Lower leg skin (tissue), 4 donors: ENCODE results near the gene IL1RAP. TPM values are rescaled to one million over a fixed set of nuclear protein-coding genes. Genes with fewer than 3 reads are reported as not detected.

Experiments
- DNase-seq, 2 donors: peaks; one replicate each; pipeline ENCODE4 v3.0.0-alpha.2; 2019; ENCODE audit warnings: low spot score in 2 of 2
- H3K4me3 ChIP-seq: fragments of 200-600 bp; sonication (generic); 2 replicates; pipeline ENCODE4 v1.5.1; 2017; ENCODE audit warnings: mild to moderate bottlenecking, low read depth; ENCODE audit not compliant: poor library complexity, severe bottlenecking
- POLR2A ChIP-seq, 2 donors: fragments of 450-650 bp; IDR thresholded peaks; one replicate each; pipeline ENCODE4 v1.6.1; 2016 to 2017; ENCODE audit warnings: antibody characterized with exemption in 2 of 2, mild to moderate bottlenecking in 1 of 2, moderate library complexity in 1 of 2
- WGBS, 2 donors: methylation state at CpG; one replicate each; pipeline ENCODE4 v1.1.5; 2018; 5-methylcytosine and 5-hydroxymethylcytosine counted together
- intact Hi-C: fragments of 100-400 bp; cut with DNase I; formaldehyde crosslinking; loops from one replicate; pipeline ENCODE4 v1.15.0; 2023; ENCODE audit warnings: low total_unique reads
- total RNA-seq, 4 donors: library from RNA; depleted of rRNA; stranded (reverse); fragments of >200 nt; gene quantifications; one replicate each; pipeline ENCODE4 v1.1.0, GENCODE V29; 2016
- TF ChIP-seq, protein P1 (sequence below), 3 donors: fragments of 450-650 bp; IDR thresholded peaks; one replicate each; pipeline ENCODE4 v1.5.1; 2016; ENCODE audit warnings: antibody characterized with exemption in 3 of 3, mild to moderate bottlenecking in 3 of 3, moderate library complexity in 2 of 3

The IL1RAP gene
- total RNA-seq, 4 donors from 2014 or later, result 18.5 to 37.7 (median 23.9) TPM

DNA sequence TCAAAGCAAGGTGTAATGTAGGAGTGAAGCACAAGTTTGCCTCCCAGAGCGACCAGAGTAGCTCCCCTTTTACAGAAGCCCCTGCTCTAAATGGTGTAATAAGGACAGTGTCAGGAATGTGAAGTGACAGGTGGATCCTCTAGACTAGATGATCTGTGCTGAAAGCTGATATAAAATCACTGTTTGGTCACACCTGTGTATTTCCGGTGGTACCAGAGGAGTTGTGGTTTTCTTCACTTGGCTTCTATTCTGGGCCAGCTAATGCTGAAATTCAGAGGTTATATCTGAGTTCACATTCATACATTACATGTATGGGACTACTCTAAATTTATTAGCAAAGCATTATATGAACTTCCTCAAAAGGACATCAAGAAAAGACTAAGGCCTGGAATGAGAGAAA is 117.4 kb downstream of the IL1RAP start:
- no peak overlapping the region for H3K4me3 ChIP-seq
- intact Hi-C loops, result no loop called here
- TF ChIP-seq, protein P1, sequence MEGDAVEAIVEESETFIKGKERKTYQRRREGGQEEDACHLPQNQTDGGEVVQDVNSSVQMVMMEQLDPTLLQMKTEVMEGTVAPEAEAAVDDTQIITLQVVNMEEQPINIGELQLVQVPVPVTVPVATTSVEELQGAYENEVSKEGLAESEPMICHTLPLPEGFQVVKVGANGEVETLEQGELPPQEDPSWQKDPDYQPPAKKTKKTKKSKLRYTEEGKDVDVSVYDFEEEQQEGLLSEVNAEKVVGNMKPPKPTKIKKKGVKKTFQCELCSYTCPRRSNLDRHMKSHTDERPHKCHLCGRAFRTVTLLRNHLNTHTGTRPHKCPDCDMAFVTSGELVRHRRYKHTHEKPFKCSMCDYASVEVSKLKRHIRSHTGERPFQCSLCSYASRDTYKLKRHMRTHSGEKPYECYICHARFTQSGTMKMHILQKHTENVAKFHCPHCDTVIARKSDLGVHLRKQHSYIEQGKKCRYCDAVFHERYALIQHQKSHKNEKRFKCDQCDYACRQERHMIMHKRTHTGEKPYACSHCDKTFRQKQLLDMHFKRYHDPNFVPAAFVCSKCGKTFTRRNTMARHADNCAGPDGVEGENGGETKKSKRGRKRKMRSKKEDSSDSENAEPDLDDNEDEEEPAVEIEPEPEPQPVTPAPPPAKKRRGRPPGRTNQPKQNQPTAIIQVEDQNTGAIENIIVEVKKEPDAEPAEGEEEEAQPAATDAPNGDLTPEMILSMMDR (IDR thresholded peaks at IDR 0.05), result no peak
- TF ChIP-seq POLR2A (IDR thresholded peaks at IDR 0.05), result no peak
- 88 to 91% methylated on average over 2 of the region's 2 CpGs for WGBS, 2 donors
- no peak for DNase-seq

DNA sequence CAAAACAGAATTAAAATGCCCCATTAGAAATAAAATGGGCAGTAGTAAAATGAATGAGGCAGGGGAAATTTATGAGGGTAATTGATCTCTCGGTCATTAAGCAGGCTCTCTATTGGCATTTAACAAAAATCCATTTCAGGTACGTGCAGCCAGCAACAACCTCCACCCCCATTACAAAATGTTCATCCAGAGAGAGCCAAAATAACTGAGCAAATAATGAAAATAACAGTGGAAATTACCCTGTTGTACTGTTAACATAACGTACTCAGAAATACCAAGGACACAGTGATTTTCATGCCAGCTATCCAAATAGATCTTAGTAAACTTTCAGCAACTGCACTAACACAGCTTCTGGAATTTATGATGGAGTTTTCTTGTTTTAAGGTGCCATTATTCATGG is 127.7 kb downstream of the IL1RAP start:
- intact Hi-C loops, result no loop called here
- no peak overlapping the region for H3K4me3 ChIP-seq
- no peak for TF ChIP-seq POLR2A (IDR thresholded peaks at IDR 0.05)
- TF ChIP-seq, protein P1 (IDR thresholded peaks at IDR 0.05), result no peak
- DNase-seq, result no peak
- 83 to 85% methylated on average over 3 of the region's 3 CpGs for WGBS, 2 donors

DNA sequence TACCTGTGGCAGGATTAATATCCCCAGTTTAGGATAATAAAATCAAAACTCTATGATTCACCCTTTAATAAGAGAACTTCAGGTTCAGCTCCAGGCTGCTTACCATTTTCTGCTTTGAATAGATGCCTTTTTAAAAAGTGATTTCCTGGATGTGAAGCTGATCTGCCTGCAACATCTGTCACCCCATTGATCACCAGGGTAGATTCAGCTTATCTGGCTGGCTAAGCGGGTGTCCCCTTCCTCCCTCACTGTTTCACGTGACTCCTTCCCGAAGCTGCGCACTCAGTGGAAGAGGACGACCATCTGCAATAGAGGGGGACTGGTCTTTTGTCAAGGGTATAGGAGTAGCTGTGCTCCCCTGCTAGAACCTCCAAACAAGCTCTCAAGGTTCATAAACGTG is 128.1 kb downstream of the IL1RAP start:
- no peak overlapping the region for H3K4me3 ChIP-seq
- 94 to 95% methylated on average over 6 of the region's 6 CpGs for WGBS, 2 donors
- TF ChIP-seq, protein P1 (IDR thresholded peaks at IDR 0.05), result no peak
- no peak for TF ChIP-seq POLR2A (IDR thresholded peaks at IDR 0.05)
- no peak for DNase-seq
- intact Hi-C loops, result no loop called here

DNA sequence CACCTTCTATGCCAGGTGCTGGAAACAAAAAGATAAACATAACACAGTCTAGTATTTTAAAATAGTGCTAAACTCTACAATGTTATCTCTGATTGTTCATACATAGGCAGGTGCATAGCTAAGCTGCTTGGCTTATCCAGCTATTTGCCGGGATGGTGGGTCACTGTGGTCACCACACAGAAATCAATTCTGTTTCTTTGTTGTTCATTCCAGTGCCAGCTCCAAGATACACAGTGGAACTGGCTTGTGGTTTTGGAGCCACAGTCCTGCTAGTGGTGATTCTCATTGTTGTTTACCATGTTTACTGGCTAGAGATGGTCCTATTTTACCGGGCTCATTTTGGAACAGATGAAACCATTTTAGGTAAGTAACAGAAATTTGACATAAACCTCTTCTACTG is 130.2 kb downstream of the IL1RAP start:
- intact Hi-C loops, result no loop called here
- no peak for DNase-seq
- no peak for TF ChIP-seq POLR2A (IDR thresholded peaks at IDR 0.05)
- no peak overlapping the region for H3K4me3 ChIP-seq
- WGBS, 2 donors, result 77 to 80% methylated on average over 2 of the region's 2 CpGs

DNA sequence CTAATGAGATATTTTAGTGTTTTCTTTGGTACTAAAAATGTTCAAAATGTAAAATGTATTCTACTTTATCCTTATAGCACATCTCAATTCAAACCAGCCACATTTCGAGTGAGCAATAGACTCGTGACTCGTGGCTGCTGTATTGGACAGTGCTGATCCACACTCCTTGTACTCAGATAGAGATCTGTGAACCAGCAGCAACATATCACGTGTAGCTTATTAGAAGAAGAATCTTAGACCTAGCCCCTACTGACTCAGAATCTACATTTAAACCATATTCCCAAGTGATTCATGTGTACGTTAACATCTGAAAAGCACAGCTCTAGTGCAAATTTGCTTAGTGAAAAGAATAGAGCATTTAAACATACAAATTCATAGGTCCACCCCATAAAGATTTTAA is 130.9 kb downstream of the IL1RAP start:
- TF ChIP-seq, protein P1 (IDR thresholded peaks at IDR 0.05), result no peak
- no peak for TF ChIP-seq POLR2A (IDR thresholded peaks at IDR 0.05)
- WGBS, 2 donors, result 82 to 84% methylated on average over 5 of the region's 5 CpGs
- no peak for DNase-seq
- intact Hi-C loops, result no loop called here
- H3K4me3 ChIP-seq, result no peak overlapping the region

DNA sequence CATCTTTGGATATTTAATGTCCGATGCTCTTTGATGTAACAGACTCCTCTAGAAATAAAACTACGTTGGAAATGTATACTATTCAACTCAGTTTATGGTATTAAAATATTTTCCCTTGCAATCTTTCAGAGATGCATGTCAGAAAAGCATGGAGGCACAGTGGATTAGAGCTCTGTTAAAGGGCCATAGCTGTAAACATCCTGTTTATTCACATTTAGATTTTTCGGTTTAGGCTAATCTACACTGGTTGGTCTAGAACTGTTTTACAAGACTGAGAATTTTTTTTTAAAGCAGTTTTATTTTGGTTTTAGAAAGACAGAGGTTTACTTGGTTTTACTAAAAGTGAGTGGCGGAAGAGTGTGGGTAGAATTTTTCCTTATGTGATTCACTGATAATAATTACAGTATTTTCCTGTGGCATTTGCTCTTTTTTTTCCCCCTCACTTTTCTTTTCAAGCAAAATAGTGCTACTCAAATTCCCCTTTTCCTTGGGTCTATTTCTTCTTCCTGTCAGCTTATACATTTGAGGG is 132.1 kb downstream of the IL1RAP start:
- DNase-seq, result no peak
- intact Hi-C loops, result no loop called here
- no peak overlapping the region for H3K4me3 ChIP-seq
- TF ChIP-seq POLR2A (IDR thresholded peaks at IDR 0.05), result no peak
- TF ChIP-seq, protein P1 (IDR thresholded peaks at IDR 0.05), result no peak
- 82 to 83% methylated on average over 4 of the region's 4 CpGs for WGBS, 2 donors
